PFSK-1 (cell line): Measurements from ENCODE around the gene CNIH3.

ENCODE experiments used
- FOXP2 ChIP-seq: optimal IDR thresholded peaks from 2 replicates; pipeline ENCODE3; 2011; ENCODE audit warnings: borderline replicate concordance, control low read depth, inconsistent platforms; ENCODE audit not compliant: insufficient read depth; ENCODE audit errors: extremely low read length, extremely low read depth
- POLR2AphosphoS5 ChIP-seq: IDR thresholded peaks from 2 replicates; pipeline ENCODE4 v1.6.1; 2012; ENCODE audit warnings: low read depth, mild to moderate bottlenecking, control low read depth, low read length, moderate library complexity
- SIN3A ChIP-seq: IDR thresholded peaks from 2 replicates; pipeline ENCODE4 v1.6.1; 2012; ENCODE audit warnings: mild to moderate bottlenecking, low read length, moderate library complexity, borderline replicate concordance; ENCODE audit not compliant: insufficient read depth
- TAF1 ChIP-seq: IDR thresholded peaks from 2 replicates; pipeline ENCODE4 v1.6.1; 2012; ENCODE audit warnings: low read length, control low read depth, borderline replicate concordance; ENCODE audit not compliant: insufficient read depth
- TF ChIP-seq, protein P1 (sequence below), 2 experiments: IDR thresholded peaks; 2 replicates each; pipeline versions ENCODE4 v1.6.1 to v1.8.0; 2011 to 2012; ENCODE audit warnings: low read depth in 2 of 2, low read length in 2 of 2, control low read depth in 1 of 2, inconsistent platforms in 1 of 2, mild to moderate bottlenecking in 1 of 2, moderate library complexity in 1 of 2; ENCODE audit not compliant: insufficient read depth in 1 of 2

Gene CNIH3

DNA sequence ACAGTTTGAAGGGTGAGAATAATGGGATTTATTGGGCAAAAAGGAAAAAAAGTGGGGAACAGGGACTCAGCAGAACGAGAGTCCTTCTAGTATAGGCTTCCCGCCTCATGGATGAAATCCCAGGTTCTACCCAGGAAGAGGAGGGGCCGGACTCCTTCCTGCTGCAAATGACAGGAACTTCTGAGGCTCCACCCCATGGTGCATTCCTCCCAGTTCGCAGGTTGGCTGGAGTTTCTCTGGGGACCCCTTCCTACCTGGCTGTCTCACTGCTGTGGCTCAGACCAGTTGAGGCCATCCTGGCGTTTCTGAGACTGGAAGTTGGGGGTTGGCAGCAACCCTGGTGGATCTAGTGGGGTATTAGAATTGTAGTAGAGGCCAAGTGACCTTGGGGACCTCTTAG lies 27.5 kb downstream of the CNIH3 start:
- no peak for TF ChIP-seq FOXP2
- TF ChIP-seq, protein P1, sequence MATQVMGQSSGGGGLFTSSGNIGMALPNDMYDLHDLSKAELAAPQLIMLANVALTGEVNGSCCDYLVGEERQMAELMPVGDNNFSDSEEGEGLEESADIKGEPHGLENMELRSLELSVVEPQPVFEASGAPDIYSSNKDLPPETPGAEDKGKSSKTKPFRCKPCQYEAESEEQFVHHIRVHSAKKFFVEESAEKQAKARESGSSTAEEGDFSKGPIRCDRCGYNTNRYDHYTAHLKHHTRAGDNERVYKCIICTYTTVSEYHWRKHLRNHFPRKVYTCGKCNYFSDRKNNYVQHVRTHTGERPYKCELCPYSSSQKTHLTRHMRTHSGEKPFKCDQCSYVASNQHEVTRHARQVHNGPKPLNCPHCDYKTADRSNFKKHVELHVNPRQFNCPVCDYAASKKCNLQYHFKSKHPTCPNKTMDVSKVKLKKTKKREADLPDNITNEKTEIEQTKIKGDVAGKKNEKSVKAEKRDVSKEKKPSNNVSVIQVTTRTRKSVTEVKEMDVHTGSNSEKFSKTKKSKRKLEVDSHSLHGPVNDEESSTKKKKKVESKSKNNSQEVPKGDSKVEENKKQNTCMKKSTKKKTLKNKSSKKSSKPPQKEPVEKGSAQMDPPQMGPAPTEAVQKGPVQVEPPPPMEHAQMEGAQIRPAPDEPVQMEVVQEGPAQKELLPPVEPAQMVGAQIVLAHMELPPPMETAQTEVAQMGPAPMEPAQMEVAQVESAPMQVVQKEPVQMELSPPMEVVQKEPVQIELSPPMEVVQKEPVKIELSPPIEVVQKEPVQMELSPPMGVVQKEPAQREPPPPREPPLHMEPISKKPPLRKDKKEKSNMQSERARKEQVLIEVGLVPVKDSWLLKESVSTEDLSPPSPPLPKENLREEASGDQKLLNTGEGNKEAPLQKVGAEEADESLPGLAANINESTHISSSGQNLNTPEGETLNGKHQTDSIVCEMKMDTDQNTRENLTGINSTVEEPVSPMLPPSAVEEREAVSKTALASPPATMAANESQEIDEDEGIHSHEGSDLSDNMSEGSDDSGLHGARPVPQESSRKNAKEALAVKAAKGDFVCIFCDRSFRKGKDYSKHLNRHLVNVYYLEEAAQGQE (IDR thresholded peaks at IDR 0.05; ENCODE audit: insufficient read depth in 1 of 2, low read depth in 2 of 2, low read length in 2 of 2): no peak
- no peak for TF ChIP-seq TAF1
- TF ChIP-seq POLR2AphosphoS5: no peak
- TF ChIP-seq SIN3A: no peak

DNA sequence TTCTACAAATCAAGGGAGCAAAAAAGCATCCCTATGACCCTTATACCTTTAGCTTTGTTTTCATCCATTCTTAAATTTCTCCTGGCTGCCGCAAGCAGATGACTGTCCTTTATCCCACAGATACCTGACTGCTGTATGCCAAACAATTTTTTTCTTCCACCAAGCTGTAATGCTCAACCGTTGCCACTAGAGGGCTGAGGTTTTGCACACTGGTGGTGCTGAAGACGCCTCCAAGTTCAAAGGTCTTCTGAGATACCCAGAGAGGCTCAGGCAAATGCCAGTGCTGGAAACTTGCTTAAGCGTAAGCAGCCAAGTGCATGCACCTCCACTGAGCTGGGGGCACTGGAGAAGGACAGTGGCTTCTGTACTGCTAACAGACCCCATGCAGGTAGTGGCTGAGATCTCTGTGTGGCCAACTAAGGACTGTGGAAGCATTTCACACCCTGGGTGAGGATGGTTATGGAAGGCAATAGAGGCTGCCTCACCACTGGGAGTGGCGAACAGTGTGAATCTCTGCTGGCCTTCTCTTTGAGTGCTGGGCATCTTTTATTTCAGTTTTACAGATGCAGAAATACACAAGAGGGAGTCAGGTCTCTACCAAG lies 28.5 kb downstream of the CNIH3 start:
- no peak for TF ChIP-seq FOXP2
- TF ChIP-seq TAF1: no peak
- TF ChIP-seq, protein P1 (IDR thresholded peaks at IDR 0.05; ENCODE audit: insufficient read depth in 1 of 2, low read depth in 2 of 2, low read length in 2 of 2): no peak
- TF ChIP-seq SIN3A: no peak

DNA sequence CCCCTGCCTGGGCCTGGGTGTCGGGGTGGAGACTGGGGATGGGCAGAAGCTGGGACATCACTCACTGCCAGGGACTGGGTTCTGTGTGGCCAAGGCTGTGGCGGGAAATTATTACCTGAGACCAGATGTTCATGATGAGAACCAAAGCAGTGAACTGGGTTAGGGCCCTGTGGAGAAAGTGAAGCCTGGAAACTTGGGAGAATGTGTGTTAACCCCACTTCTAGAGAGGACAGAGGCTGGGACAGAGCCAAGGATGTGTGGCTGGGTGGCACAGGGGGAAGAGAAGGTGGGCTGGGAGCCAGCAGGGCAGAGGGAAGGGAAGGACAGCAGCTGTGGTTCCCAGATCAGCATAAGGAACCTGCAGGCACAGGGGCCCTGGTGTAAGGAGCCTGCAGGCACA lies 31.3 kb downstream of the CNIH3 start:
- TF ChIP-seq, protein P1 (IDR thresholded peaks at IDR 0.05; ENCODE audit: insufficient read depth in 1 of 2, low read depth in 2 of 2, low read length in 2 of 2): no peak
- no peak for TF ChIP-seq POLR2AphosphoS5
- no peak for TF ChIP-seq FOXP2
- TF ChIP-seq TAF1: no peak
- TF ChIP-seq SIN3A: no peak

DNA sequence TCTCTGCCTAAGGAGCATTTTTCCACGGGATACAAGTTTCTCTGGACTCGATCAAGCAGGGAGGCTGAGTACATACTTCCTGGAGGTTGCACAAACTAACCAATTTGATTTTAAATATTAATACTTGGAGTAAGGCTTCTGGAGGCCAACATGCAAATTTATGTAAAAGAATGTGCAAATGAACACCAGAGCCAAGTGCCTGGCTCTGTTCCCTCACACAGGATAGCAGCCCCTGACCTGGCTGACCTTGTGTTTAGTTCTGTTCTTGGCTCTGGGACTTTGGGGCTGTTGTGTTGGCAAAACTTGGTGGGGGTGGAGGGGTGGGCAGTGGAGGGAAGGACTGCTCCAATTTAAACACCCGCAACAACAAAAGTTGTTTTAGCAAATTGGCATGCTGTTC lies 34.2 kb downstream of the CNIH3 start:
- TF ChIP-seq, protein P1 (IDR thresholded peaks at IDR 0.05; ENCODE audit: insufficient read depth in 1 of 2, low read depth in 2 of 2, low read length in 2 of 2): no peak
- TF ChIP-seq FOXP2 (no peak), TAF1 (no peak), POLR2AphosphoS5 (no peak), SIN3A (no peak)

DNA sequence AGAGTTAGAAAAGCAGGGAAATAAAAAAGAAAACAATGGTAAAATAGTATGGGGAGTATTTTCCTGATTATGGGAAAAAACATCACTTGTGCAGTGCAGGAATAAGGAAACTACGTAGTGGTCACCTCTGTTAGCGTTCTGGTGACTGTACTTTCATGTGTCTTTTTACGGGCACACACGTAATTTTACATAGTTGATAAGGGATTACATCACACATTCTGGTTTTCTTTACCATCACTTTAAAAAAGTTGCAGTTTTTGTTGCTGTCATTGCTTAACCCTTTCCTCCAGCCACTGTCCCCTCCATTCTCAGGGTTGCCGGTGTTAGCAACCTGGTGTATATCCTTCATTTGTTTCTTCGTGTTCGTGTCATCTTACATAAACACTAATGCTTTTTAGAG lies 35.1 kb downstream of the CNIH3 start:
- no peak for TF ChIP-seq SIN3A
